T-helper 2 cell treated with Interferon-gamma antibody and Interleukin-4, amounts not matched to agents 100 ng/mL and 5 ng/mL, for 36 hours (primary cell): ENCODE measurements around the gene MAPK4. TPM values are rescaled to one million over a fixed set of nuclear protein-coding genes. Genes with fewer than 3 reads are reported as not detected.
"Not testable (repeated sequence)": the region's sequence is repeated elsewhere in the genome, so short reads cannot be mapped to it uniquely, and the experiment has no call there.

Experiments
- intact Hi-C: fragments of 100-400 bp; cut with micrococcal nuclease; formaldehyde crosslinking; loops from one replicate; pipeline ENCODE4 v1.15.1; 2023
- total RNA-seq: library from RNA; stranded (reverse); gene quantifications from 2 replicates; pipeline ENCODE4 v1.2.3, GENCODE V29; 2022

The MAPK4 gene
- total RNA-seq, result not detected in 2 replicates

DNA sequence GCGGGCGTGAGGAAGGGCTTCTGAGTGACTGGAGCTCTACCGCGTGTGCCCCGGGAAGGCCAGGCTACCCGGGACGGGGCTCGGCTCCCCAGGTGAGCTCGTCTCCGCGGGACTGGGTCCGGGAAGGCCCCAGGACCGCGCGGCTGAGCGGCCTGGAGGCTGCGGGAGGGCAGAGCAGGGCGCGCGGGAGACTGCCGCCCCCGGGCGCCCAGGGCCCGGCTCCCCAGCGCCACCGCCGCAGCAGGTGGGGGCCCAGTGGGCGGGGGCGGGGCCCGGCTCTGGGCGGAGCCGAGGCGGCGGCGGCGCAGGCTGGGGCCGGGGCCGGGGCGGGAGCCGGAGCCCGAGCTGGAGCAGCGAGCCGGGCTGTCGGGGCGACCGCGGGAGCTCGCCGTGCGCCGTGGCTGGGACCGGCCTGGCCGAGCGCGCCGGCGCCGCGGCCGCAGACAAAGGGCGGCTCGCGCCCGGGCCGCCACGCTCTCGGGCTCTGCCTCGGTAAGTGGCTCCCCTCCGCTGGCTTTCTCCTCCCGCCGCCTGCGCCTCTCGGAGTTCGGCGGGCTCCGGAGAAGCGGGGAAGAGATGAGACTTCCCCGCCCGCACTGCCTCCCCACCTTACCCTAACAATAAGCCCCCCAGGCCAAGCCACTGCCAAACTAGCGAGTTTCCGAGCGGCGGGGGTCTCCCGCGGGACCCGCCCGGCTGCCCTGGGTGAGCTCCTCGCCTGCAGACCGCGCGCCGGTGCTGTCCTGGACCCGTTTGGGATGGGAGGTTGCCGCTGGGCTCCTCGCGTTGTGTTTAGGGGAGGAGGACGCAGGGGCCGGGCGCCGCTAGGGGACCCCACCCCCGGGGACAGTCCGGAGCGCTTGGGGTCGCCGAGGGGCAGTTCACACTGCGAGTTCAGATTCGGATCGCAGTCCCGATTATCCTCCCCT, at the start of gene MAPK4:
Gene MAPK4 (plus strand): TSS at position 336 of the 929 bp plus-strand sequence. CDS start 103,872 bp downstream, outside the sequence.
- intact Hi-C loops, result no loop called here

DNA sequence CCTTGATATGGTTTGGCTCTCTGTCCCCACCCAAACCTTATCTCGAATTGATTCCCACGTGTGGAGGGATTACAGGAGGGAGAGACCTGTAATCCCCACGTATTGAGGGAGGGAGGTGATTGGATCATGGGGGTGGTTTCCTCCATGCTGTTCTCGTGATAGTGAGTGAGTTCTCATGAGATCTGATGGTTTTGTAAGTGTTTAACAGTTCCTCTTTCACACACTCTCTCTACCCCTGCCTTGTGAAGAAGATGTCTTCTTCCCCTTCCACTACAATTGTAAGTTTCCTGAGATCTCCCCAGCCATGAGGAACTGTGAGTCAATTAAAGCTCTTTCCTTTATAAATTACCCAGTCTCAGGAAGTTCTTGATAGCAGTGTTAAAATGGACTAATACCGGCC, 42.6 kb upstream of the MAPK4 start:
- intact Hi-C loops, result not testable (repeated sequence)

DNA sequence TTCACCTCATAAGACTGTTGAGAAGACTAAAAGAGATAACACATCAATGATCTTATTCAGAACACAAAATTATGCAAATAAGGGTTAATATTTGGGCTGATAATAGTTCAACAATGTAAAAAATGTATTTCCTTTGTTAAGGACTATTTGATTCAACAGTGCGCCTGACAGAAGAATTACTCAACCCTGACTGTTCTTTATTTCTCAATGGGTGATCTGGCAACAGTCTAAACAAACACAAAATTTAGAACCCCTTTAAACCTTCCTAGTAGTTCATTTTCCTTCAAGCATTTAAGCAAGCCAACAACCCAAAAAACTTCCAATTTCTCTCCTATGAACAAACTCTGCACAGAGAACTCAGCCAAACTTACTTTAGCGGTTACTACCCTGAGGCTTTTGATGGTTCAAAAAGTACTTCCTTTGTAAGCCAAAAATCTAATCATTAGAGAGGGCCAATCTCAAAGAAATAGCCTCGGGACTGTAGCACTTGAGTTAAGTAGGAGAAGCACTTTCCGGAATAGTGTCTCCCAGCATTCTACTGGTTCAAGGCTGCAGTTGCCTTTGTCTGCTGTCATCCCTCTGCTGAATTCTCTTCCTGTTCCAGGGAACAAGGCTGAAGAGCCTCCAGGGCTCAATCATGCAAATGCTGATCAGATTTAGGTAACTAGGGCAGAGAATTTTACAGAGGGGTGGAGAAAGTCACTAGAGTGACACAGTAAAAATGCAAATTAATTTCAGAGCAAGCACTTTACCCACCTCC, 40.9 kb upstream of the MAPK4 start:
- intact Hi-C loops, result no loop called here

DNA sequence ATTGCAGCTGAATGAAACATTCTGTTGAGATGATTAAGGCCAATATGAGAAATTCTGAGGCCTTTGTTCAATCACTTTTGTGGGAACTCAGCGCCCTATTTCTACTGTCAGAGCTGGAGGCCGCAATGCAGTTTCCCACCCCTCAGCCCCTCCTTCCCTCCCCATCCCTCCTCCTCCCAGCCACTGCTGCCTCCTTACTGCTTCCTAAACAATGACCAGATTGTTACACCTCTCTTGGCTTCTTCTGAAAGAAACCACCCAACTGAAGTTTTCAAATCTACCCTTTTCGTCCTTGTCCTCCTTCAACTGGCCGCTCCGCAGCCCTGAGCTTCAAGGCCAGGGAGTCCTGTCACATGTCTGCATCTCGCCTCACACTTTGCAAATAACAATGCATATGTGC, 36.7 kb upstream of the MAPK4 start:
- intact Hi-C loops, result no loop called here

DNA sequence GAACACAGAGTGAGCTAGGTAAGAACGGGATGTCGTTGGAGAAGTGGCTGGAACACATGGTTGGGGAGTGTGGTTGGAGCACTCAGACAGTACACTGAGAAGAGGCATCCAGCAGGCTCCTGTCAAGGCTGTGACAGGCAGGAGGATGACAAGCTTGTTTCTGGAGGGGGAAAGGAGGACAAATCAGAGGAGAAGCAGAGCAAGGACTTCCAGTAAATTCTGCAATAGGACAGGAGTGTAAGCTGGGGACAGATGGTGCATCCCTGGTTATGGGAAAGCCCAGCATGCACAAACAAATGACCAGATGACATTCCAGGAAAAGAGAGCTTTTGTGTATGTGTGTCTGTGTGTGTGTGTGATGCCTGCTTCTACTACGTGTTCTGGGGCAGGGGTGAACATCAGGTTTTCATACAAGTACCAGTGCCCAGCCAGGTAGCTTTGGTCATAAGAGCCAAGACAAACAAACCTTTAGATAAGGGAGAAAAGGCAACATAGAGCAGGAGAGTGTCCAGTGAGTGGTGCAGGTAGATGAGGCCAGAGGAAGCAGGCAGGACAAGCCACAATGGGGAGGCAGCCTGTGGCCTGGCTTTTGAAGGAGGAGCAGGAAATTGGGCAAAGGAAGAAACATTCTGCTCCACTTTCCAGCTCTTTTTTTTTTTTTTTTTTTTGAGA, 32.1 kb upstream of the MAPK4 start:
- intact Hi-C loops, result no loop called here

DNA sequence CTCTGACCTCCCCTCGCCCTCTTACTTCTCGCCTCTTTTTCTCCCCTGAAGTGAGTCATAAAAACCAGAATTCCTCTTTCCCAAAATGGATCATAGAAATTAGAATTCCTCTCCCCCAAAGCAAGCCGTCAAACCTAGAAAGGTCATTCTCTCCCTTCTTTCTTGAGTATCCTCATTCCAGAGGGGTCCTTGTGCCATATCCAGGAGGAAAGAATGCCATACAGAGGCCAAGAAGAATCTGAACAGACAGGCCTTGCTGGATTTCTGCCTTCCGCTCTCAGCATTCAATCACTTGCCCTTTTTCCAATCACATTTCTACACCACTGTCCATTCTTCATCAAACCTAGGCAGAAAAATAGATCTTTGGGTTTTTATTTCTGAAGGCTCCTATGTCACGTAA, 31.1 kb upstream of the MAPK4 start:
- intact Hi-C loops, result no loop called here

DNA sequence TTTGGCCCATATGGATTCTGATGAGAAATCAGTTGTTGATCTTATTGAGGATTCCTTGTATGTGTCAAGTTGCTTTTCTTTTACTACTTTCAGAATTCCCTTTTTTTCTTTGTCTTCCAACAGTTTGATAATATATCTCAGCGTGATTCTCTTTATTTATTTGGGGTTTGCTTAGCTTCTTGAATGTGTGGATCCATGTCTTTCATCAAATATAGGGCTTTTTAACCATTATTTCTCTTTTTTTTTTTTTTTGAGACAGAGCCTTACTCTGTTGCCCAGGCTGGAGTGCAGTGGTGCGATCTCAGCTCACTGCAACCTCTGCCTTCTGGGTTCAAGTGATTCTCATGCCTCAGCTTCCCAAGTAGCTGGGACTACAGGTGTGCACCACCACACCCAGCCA, 26.1 kb upstream of the MAPK4 start:
- intact Hi-C loops, result not testable (repeated sequence)

DNA sequence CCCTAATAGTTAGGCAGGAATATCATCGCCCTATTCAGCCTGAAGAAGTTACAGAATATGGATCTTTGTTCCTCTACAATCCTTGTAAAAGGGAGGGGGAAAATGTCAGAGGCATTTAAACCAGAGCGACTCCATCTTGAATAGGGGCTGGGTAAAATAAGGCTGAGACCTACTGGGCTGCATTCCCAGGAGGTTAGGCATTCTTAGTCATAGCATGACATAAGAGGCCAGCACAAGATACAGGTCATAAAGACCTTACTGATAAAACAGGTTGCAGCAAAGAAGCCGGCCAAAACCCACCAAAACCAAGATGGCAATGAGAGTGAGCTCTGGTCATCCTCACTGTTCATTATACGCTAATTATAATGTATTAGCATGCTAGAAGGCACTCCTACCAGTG, 15.4 kb upstream of the MAPK4 start:
- intact Hi-C loops, result not testable (repeated sequence)

DNA sequence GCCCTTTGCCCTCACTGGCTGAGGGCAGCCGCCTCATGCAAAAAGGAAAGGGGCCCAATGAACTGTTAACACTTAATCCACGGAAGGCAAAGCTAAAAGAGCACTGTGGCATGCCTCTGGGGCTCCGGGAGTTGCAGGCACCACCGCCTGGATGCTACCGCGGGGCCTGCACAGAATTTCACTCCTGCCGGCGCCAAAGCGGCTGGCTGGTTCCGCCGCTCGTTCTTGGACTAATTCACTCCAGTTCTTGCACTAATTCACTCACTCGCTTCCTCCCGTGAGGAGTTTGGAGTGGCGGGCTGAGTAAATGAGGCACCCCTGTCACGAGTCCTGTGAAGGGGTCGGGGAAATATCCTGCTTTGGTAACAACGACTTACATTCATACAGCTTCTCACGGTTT, 14.0 kb upstream of the MAPK4 start:
- intact Hi-C loops, result no loop called here

DNA sequence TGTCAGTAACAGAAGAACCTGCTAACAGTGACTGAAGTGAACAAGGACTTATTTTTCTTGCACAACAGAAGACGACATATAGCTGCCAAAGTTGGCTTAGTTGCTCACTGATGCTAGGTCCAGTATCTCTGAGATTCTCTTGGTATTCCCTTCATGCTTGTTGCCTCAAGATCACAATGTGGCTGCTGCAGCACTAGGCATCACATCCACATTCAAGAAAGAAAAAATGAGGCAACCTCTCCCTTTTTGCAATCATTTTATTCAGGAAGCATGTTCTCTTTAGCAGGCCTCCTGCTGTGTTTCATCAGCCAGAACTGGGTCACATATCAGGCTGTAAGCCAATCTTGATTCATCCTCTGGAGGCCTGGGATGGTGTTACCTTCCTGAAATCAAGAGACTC, 11.7 kb upstream of the MAPK4 start:
- intact Hi-C loops, result no loop called here

DNA sequence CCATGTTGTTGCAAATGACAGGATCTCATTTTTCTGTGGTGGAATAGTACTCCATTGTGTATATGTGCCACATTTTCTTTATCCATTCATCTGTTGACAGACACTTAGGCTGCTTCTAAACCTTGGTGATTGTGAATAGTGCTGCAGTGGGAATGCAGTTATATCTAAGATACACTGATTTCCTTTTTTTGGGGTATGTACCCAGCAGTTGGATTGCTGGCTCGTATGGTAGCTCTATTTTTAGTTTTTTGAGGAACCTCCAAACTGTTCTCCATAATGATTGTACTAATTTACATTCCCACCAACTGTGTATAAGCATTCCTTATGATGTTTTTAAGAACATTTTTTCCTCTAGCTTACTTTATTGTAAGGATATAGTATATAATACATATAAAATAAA, 8.2 kb upstream of the MAPK4 start:
- intact Hi-C loops, result not testable (repeated sequence)

DNA sequence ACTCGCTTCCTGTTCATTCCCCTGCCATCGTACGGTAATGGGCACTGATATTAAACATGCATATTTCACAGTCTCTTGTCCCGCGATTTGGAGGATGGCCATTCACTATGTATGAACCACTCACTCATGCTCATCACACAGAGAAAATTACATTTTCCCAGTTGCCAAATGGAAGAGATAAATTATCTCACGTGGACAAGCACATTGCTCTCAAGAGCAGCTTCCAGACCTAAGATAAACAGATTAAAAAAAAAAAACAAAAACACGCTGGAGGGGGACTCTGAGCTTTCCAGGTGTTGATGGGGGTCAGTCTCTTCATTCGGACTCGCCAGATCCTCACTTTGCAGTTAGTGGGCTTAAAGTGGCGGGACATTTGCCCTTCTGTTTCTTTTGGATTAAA, 1.7 kb upstream of the MAPK4 start:
- intact Hi-C loops, result no loop called here

DNA sequence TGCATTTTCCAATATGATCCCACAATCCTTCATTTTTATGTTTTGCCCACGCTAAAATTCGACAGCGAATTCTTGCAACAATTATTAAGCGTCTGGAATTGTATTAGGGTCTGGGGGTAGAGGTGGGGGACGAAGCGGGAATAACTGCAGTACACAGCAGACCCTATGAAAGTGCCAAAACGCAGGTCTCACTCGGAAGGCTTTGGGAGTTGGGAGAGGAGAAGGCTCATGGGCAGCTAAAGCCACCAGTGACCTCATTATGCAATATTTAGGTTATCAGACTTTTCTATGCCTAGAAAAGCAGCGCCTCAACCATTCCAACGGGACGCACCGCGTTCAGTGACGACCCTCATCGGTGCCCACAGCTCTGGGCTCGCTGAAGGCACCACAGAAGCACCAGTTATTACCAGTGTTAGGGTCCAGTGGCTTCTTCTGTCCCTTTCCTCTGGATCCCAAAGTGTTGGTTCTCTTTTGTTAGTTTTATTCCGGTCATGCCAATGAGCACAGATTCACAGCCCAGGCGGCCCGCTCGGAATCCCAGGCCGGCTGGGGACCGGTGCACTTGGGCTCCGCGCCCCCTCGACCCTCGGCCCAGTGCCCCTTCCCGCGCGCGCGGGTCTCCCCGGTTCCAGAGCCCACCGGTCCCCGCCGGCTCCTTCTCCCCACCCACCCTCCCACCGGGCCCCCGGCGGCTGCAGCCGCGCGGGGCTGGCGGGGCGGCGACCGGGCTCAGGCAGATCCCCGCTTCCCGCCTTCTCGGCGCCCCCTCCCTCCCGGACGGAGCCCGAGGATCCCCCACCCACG, 737 bp upstream of the MAPK4 start:
- intact Hi-C loops, result no loop called here

DNA sequence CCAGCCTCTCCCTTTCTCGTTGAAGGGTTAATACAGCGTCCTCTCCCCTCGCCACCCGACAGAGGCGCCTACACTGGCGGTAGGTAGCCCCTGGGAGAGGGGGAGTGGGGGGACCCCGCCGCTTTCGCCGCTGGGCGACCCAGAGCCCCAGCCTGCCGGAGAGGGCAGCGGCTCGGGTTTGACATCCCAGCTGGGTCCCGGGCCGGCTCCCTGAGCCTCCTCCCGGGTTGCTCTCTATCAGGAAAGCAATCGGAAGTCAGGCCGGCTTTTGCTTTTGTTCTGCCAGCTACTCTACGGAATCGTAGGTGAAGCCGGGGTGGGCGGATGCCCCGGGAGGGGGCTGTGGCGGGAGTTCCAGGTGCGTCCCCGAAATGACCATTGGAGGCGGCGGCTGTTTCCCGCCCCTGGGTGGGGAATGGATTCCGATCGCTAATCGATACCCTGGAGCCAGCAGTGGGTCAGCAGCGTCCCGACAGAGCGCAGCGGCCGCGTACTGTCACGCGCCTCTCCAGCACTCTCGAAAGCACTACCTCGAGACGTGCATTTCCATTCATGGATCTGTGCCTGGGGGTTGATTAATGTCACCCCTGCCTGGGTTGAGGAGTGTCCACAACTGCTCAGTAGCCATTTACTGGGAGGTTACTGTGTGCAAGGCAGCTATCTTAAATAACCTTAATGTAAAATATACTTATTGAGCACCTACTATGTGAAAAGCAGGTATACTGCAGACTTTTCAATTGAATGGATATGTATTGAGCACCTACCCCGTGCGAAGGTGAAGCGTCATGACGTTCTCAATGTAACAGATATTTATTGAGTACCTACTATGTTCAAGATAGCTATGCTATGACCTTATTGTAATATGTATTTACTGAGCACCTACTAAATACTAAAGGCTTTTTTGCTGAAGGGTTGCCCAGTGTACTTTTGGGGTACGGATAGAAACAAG, 1.1 kb downstream of the MAPK4 start:
- intact Hi-C loops, result no loop called here

DNA sequence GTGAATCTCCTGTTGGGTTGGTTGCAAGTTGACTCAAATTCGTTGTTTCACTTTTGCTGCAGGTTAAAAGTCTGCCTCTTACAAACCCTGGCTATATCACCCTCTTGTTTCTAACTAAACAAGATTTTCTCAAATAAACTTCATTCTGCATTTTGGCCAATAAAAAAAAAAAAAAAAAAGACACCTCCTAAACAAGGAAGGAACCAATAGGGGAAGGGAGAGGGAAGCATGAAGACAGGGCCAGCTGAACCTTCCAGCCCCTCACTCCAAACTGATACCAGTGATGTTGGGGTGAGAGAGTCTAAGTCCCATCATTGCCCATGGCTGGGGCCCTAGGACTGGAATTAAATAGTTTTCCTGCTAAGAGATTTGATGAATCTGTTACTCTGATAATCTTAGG, 2.4 kb downstream of the MAPK4 start:
- intact Hi-C loops, result not testable (repeated sequence)

DNA sequence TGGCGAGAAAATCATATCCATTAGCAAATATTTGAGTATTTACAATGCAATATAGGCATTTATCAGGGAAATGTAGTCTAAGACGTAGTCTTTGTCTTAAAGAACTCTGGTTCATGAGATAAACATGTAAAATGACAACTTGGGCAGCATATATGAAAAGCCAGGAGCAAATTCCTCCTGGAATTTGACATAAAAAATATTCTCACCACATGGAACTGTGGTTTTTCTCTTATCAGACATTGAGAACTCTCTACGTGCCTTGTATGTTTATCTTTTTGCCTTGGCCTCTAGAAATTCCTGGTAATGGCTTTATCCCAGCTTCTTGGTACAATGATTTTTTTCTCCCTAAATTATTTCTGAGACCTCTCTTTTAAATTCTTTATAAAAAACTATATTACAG, 2.8 kb downstream of the MAPK4 start:
- intact Hi-C loops, result no loop called here

DNA sequence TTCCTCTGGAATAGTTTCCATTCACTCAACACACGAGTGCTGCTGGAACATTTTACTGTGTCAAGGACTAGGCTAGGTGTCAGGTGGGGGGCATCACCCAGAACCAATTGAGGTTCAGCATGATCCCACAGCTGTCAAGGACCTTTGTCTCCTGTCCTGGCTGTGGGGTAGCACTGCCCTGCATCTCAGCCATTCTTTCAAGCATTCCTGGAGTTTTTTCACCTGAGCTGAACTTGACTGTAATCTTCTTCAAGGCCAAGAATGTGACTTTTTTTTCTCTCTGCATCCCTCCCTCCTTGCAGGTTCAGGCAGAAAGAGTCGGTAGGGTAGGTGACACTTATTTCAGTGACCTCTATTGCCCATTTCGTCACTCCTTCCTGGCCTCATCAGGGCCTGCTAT, 3.5 kb downstream of the MAPK4 start:
- intact Hi-C loops, result no loop called here

DNA sequence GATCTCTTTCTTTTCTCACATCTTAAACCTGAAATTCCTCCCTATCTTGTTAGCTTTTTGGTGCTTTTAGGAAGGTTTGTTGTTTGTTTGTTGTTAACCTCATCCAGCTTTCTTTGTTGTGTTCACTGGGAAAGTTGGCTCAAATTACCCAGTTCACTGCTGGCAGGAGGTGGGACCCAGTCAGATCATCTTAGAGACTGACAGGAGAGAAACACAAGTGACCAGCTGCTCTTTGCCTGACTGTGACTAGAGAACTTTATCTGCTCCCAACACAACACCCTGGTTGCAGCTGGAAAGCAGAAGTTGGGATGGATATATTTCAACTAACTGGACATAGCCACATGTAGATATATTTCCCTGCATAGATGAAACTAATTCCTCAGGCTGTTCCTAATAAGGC, 10.0 kb downstream of the MAPK4 start:
- intact Hi-C loops, result no loop called here

DNA sequence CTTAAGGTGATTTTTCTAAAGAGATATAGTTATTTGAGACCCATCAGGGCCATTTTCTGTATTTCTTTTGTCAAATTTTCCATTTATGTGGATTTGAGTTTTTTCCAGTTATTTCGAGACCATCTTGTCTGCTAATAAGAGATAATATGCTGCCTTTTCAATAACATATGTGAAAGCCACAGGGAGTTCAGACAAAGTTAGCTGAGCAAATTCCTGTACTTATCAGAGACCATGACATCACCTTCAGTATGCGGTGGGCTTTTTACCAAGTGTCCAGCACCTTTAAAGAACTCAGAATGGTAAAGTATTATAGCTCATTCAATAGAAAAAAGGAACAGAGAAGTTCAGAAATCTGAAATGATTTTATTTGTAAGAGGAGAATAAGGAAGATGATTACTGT, 11.7 kb downstream of the MAPK4 start:
- intact Hi-C loops, result no loop called here

DNA sequence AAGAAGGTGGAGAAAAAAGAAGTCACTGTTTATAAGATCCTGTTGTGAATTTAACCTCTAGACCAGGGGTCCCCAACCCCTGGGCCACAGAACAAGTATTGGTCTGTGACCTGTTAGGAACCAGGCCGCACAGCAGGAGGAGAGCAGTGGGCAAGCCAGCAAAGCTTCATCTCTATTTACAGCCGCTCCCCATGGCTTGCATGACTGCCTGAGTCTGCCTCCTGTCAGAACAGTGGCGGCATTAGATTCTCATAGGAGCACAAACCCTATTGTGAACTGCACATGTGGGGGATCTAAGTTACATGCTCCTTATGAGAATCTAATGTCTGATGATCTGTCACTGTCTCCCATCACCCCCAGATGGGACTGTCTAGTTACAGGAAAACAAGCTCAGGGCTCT, 13.3 kb downstream of the MAPK4 start:
- intact Hi-C loops, result not testable (repeated sequence)
